LHCN-M2 (cell line): ENCODE results near the gene SERPINB1. TPM values are rescaled to one million over a fixed set of nuclear protein-coding genes. Genes with fewer than 3 reads are reported as not detected.

Source experiments
- DNase-seq: peaks from one replicate; pipeline ENCODE4 v3.0.0-alpha.2; 2012; ENCODE audit warnings: low read depth
- total RNA-seq: library from RNA; depleted of rRNA; stranded (reverse); fragments of >200 nt; gene quantifications from 2 replicates; pipeline ENCODE4 v1.2.3, GENCODE V29; 2014

The SERPINB1 gene
- total RNA-seq, 1 experiment from 2014 or later: 18.9 TPM

GRCh38 chr6:2850538-2851113 lies 9.0 kb upstream of the SERPINB1 start:
- no peak for DNase-seq

DNA sequence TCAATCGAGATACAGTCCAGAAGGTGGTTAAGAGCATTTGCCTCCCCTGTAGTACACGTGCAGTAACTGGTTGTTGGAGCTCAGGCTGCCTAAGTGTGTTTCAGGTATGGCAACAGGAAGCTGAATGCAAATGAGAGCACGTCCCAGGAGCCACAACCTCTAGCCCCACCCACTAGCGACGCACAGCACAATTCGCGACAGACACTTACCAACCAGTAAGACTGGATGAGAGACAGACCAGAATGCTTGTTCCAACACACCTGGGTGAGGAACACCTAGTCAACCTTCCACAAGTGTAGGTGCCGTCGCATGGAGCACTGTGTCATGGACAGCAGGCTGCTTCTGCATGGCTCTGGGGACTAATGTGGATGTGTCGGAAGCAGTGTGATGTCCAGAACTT lies 7.2 kb upstream of the SERPINB1 start:
- no peak for DNase-seq

GRCh38 chr6:2845880-2846208 lies 4.2 kb upstream of the SERPINB1 start:
- DNase-seq: no peak

GRCh38 chr6:2844008-2844407 lies 2.3 kb upstream of the SERPINB1 start:
- DNase-seq: no peak

DNA sequence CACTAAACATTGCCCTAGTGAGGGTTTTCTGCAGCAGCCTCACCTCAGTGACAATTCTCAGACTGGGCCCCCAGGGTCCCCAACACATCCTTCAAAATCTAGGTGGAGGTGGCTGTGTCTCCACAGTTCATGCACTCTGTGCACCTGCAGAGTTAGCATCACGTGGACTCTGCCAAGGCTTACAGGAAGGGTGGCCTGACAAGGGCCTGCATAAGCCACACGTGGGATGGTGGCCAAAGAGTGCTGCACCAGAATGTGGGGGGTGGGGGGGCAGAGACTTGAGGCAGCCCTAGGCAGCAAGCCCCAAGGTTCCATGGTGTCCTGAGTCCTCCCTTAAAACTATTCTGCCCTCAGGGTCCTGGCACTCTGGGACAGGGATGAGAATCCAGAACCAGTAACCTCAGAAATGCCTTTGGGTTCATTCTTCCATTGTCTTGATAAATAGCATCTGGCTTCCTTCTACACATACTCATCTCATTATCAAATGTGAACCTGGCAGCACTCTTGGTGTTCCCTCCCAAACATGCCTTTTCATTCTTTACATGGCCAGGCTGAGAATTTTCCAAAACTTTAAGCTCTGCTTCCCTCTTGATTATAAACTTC lies 1.6 kb upstream of the SERPINB1 start:
- DNase-seq: no peak

- DNase-seq: no peak
Measured at GRCh38 chr6:2842139-2842552, 483 bp upstream of the SERPINB1 start.

DNA sequence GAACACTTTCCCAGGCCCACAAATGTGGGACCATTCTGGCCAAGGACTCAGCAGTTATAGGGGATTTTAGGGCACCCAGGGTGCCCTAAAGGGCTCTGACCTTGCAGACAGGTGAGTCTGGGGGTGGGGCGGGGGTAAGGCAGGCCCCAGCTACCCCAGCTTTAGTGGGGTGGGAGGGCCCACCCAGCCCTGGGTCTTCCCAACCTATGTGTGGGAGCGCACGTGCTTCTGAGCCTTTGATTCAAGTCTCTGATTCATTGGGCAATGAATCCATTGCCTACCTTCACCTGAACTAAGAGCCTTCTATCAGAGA lies 958 bp downstream of the SERPINB1 start:
- DNase-seq: no peak

GRCh38 chr6:2839982-2840748 lies 1.5 kb downstream of the SERPINB1 start:
- DNase-seq: no peak

DNA sequence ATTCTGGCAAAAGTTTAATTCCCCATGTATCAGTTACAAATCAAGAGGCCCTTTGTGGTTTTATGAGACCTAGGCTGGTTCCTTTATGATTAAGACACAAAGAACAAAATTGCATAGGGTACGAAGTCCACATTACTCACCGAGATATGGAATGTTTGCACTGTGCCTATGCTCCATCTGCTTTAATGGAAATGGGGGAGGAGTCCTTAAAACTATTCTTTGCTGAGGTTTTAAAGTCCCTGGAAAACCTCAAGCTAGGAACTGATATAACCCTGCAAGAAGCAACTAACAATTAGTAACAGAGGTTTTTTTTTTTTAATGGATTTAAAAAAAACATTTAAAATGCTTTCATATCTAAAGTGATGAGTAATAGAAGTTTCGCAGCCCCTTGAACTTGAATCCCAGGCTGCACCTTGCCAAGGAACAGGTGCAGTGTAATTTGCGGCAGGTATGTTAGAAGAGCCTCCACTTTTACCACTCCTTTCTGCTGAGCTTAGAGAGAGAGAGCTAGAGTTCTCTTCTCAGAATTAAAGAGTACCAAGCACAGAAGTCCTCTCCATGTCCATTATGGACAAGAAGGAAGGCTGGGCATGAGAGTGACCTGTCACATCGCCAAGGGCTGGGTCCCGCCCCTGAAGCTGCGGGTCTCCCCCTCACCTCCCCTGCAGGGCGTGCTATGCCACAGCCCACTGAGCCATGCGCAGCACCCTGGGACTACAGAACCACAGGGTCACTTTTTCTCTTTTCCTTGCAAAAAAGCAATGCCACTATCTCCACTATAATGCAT lies 2.3 kb downstream of the SERPINB1 start:
- DNase-seq: peak; percentile 46

- no peak for DNase-seq
Measured at GRCh38 chr6:2838251-2838650, 3.4 kb downstream of the SERPINB1 start.

DNA sequence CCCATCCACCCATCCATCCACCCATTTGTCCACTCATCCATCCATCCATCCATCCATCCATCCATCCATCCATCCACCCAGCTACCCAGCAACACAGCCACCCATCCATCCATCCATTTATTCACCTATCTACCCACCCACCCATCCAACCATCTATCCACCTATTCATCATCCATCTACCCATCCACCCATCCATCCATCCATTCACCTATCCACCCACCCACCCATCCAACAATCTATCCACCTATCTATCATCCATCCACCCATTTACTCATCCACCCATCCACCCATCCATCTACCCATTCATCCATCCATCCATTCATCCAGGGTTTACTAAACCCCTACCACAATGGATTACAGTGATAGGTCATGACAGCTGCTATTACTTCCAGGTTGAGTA lies 7.4 kb downstream of the SERPINB1 start:
- no peak for DNase-seq

- no peak for DNase-seq
Measured at GRCh38 chr6:2831392-2831791, 10.3 kb downstream of the SERPINB1 start.

- DNase-seq: no peak
Measured at GRCh38 chr6:2830183-2830582, 11.5 kb downstream of the SERPINB1 start.

GRCh38 chr6:2829253-2829652 lies 12.4 kb downstream of the SERPINB1 start:
- no peak for DNase-seq

- no peak for DNase-seq
Measured at GRCh38 chr6:2828629-2829028, 13.0 kb downstream of the SERPINB1 start.

DNA sequence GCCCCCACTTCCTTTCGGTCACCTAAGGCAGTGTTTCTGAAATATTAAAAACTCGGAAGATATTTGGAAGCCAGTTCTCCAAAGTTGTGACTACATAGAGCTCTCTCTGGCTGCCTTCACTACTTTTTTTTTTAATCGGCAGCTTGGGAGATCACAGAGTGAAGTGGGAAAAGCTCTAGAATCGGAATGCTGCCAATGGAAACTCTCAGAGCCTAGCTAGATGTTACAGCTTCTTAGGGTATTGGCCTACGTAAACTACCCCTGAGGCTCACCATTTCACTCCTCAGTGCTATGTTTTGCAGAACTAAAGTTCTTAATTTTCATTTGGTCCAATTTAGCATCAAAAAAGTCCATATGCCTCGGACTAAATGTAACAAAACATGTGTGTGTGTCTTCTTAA lies 14.5 kb downstream of the SERPINB1 start:
- no peak for DNase-seq

DNA sequence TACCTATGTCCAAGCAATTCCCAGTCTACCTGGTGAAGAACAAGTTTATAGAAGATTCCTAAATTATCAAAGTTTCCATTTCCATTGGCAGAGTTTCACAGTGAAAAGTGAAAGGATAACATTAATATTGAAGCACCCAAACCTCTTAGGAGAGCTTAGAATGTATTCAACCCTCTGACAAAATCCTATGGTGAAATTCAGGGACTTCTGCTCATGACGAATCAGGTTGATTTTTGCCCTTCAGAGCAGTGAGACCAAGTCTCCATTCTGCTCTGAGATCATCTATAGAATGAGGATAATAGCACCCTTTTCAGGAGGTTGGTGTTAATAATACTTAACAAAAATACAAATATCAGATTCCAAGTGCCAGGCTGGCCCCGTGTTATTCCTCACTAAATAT lies 15.5 kb downstream of the SERPINB1 start:
- no peak for DNase-seq

DNA sequence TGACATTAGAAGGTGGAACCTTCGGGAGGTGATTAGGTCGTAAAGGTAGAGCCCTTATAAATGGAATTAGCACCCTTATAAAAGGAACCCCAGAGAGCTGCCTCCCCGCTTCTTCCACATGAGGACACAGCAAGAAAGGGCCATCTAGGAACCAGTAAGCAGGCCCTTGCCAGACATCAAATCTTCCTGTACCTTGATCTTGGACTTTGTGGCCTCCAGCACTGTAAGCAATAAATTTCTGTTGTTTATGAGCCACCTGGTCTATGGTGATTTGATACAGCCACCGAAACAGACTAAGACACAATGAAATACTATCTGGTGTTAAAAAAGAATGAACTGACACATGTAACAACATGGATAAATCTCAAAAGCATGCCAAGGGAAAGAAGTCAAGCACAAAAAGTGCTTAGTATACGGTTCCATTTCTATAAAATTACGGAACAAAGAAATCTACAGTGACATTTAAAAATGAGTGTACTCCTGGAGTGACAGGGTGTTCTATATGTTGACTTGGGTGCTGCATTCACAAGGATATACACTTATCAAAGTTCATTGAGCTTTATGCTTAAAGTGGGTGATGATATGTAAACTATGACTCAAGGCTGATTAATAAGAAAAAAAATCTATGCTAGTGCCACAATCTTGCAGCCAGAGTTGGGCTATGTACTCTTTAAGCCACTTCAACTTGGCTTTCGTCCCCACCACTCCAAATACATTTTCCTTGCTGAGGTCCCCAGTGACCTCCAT lies 18.4 kb downstream of the SERPINB1 start:
- DNase-seq: no peak

DNA sequence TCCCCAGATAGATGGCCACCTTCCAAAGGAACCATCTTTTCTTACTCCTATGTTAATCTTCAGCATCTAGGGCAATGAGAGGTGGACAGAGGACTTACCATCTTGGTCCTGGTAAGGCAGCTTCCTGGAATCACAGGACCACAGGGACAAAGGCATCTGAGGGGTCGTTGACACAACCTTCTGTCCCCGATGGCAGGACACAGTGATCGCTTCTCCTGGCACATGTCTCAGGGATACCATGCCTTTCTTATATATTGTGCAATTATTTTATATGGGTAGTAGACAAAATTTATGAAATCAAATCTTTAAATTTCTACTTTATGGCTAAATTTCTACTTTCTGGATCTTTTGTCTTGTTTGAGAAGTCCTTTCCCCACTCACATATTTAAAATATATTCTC lies 20.1 kb downstream of the SERPINB1 start:
- no peak for DNase-seq

DNA sequence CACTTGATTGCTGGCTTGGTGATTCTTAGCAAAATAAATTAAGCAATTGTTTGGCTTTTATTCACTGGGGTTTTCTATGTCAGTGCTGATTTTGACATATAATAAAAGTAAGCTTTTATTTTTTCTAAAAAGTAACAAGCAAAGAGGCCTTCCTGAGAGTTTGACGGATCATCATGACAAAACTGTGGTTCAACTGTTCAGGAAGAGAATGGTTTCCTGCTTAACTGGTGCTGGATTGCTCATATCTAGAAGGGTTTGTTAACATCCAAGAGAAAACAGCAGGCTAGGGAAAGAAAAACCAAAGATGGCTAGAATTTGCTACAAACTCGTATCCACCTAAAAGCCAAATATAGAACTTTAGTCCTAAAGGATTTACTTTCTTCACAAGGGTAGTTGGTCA lies 21.2 kb downstream of the SERPINB1 start:
- no peak for DNase-seq

DNA sequence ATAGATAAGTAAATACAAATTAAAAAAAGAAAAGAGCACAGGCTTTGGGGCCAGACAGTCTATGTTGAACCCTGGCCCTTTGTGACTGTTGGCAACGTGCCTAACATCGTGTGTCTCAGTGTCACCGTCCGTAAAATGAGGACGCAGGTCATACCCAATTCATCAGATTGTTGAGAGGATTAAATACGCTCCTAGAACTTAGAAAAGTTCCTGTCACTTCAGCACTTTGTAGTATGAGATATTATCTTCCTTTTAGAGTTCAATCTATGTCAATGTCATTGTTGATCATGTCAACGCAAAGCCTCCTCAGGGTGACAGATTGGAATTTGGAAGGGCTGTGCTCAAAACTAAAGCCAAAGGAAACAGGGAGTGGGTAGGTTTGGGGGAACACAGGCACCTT lies 21.7 kb downstream of the SERPINB1 start:
- no peak for DNase-seq

- DNase-seq: no peak
Measured at GRCh38 chr6:2819115-2819514, 22.5 kb downstream of the SERPINB1 start.
